CD4-positive, alpha-beta T cell treated with Interleukin-17A for 1 hour (primary cell): ENCODE results near the gene OMP.

Source experiments
- DNase-seq: peaks from one replicate; pipeline ENCODE4 v3.0.0-alpha.2; 2020

Gene OMP

GRCh38 chr11:77108436-77108835 lies 5.8 kb downstream of the OMP start:
- no peak for DNase-seq

GRCh38 chr11:77109236-77110019 lies 6.8 kb downstream of the OMP start:
- no peak for DNase-seq

GRCh38 chr11:77110836-77111235 lies 8.2 kb downstream of the OMP start:
- no peak for DNase-seq

GRCh38 chr11:77111277-77111676 lies 8.6 kb downstream of the OMP start:
- no peak for DNase-seq

GRCh38 chr11:77111946-77112345 lies 9.3 kb downstream of the OMP start:
- DNase-seq, result no peak

GRCh38 chr11:77112641-77113381 lies 10.2 kb downstream of the OMP start:
- no peak for DNase-seq

- peak; percentile 11 for DNase-seq
Observed at GRCh38 chr11:77113382-77114088, 10.9 kb downstream of the OMP start.

- DNase-seq, result no peak
Observed at GRCh38 chr11:77114089-77114463, 11.4 kb downstream of the OMP start.

- no peak for DNase-seq
Observed at GRCh38 chr11:77115181-77115611, 12.6 kb downstream of the OMP start.

- no peak for DNase-seq
Observed at GRCh38 chr11:77115956-77116355, 13.3 kb downstream of the OMP start.

GRCh38 chr11:77117492-77117891 lies 14.9 kb downstream of the OMP start:
- DNase-seq, result no peak

GRCh38 chr11:77118086-77118485 lies 15.4 kb downstream of the OMP start:
- DNase-seq, result no peak

GRCh38 chr11:77118971-77119370 lies 16.3 kb downstream of the OMP start:
- DNase-seq, result no peak

GRCh38 chr11:77119531-77119936 lies 16.9 kb downstream of the OMP start:
- no peak for DNase-seq

GRCh38 chr11:77120571-77120970 lies 17.9 kb downstream of the OMP start:
- no peak for DNase-seq

GRCh38 chr11:77121096-77121640 lies 18.5 kb downstream of the OMP start:
- DNase-seq, result no peak

GRCh38 chr11:77121876-77122575 lies 19.4 kb downstream of the OMP start:
- no peak for DNase-seq

GRCh38 chr11:77122576-77123212 lies 20.1 kb downstream of the OMP start:
- no peak for DNase-seq

GRCh38 chr11:77123591-77123990 lies 21.0 kb downstream of the OMP start:
- no peak for DNase-seq

- DNase-seq, result no peak
Observed at GRCh38 chr11:77124041-77124440, 21.4 kb downstream of the OMP start.

- DNase-seq, result no peak
Observed at GRCh38 chr11:77124488-77124887, 21.8 kb downstream of the OMP start.

- DNase-seq, result no peak
Observed at GRCh38 chr11:77125191-77125590, 22.6 kb downstream of the OMP start.
